ENCODE results near the gene MSRB1.
A peak's percentile ranks its signal among the peaks of the same experiment; 100 is the strongest.

Gene MSRB1

GRCh38 chr16:1974157-1975070, 31.4 kb upstream of the MSRB1 start:
- no peak overlapping the region for H3K27ac ChIP-seq
- TF ChIP-seq CTCF (conservative IDR thresholded peaks at IDR 0.05; ENCODE audit: low read depth): no peak
- ChIA-PET CTCF (no interaction called here), POLR2A (ENCODE audit: low non-redundant PET) (no interaction called here)
- DNase-seq (ENCODE audit: low spot score): no peak

- TF ChIP-seq CTCF (conservative IDR thresholded peaks at IDR 0.05; ENCODE audit: low read depth): no peak
- POLR2A ChIA-PET (ENCODE audit: low non-redundant PET): interaction anchor here (0.6 kb wide), 1 partner anchor 33 kb away, joined by 4 read pairs; no protein-coding TSS in a partner anchor
- CTCF ChIA-PET: no interaction called here
- peak overlapping the region; percentile 94; the same call in 1 of the 2 replicates for H3K27ac ChIP-seq
- no peak for DNase-seq (ENCODE audit: low spot score)
Observed at GRCh38 chr16:1973461-1974156, 30.6 kb upstream of the MSRB1 start.

- H3K27ac ChIP-seq: peak overlapping the region; percentile 94
- ChIA-PET CTCF (no interaction called here), POLR2A (ENCODE audit: low non-redundant PET) (no interaction called here)
- no peak for TF ChIP-seq CTCF (conservative IDR thresholded peaks at IDR 0.05; ENCODE audit: low read depth)
- no peak for DNase-seq (ENCODE audit: low spot score)
Observed at GRCh38 chr16:1972490-1972877, 29.5 kb upstream of the MSRB1 start.

GRCh38 chr16:1971796-1972489, 28.9 kb upstream of the MSRB1 start, which contains the start of gene TBL3:
TSS of gene TBL3 (plus strand) at chr16:1972053. CDS start at chr16:1972165, 112 bp downstream.
- CTCF ChIA-PET: no interaction called here
- TF ChIP-seq CTCF (conservative IDR thresholded peaks at IDR 0.05; ENCODE audit: low read depth): no peak
- peak within 1 kb of the TSS; percentile 94 for H3K27ac ChIP-seq
- POLR2A ChIA-PET (ENCODE audit: low non-redundant PET): no interaction called here
- DNase-seq (ENCODE audit: low spot score): peak; percentile 88

- CTCF ChIA-PET: no interaction called here
Observed at GRCh38 chr16:1968146-1968953, 25.4 kb upstream of the MSRB1 start.

More at GRCh38 chr16:1968146-1968953, 25.4 kb upstream of the MSRB1 start:
- POLR2A ChIA-PET (ENCODE audit: low non-redundant PET): no interaction called here
- TF ChIP-seq CTCF (conservative IDR thresholded peaks at IDR 0.05; ENCODE audit: low read depth): no peak
- peak overlapping the region; percentile 94 for H3K27ac ChIP-seq
- DNase-seq (ENCODE audit: low spot score): no peak
